ENCODE data around the gene ATOH8.

DNA sequence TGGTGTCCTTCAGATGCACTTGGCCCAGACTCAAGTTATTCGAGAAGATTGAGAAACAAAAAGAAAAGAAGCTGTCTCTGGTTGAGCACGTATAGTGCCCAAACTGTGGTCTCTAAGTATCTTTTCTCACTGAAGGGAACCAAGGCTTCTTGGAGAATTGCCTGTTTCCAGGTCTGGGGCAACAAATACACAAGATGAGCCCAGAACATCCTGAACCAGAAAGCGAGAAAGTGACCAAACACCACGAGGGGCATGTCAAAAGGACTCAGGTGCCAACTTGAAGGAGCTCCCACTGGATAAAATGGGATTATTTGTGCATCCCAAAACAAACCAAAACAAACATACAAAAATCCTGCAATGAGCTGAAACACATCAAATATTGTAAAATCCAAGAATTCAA is 13.6 kb upstream of the ATOH8 start:
- TF ChIP-seq POLR2AphosphoS5 (IDR thresholded peaks at IDR 0.05; ENCODE audit: borderline replicate concordance, low read depth, low read length) (no peak), EZH2 (IDR thresholded peaks at IDR 0.05) (no peak)

Data from SK-N-MC (cell line).